RWPE1 (cell line): ENCODE results near the gene PRSS37.

Experiments used
- CTCF ChIA-PET: fragments of 350-600 bp; sonication (Branson Sonifier 250); formaldehyde crosslinking; extraction: SDS; loops from one replicate; lab custom pipeline; 2021; lab: Yijun Ruan, JAX
- POLR2A ChIA-PET: fragments of 400-600 bp; formaldehyde crosslinking; extraction: SDS; loops from one replicate; lab custom pipeline; 2020; ENCODE audit warnings: antibody characterized with exemption; ENCODE audit not compliant: low non-redundant PET; lab: Yijun Ruan, JAX
- DNase-seq: peaks from one replicate; pipeline ENCODE4 v3.0.0; 2012; ENCODE audit warnings: low spot score
- H3K27ac ChIP-seq: fragments of 450-650 bp; 2 replicates; pipeline ENCODE4 v1.5.1; 2017
- CTCF ChIP-seq: fragments of 450-650 bp; conservative IDR thresholded peaks from 2 replicates; pipeline ENCODE4 v1.5.1; 2017; ENCODE audit warnings: low read depth, mild to moderate bottlenecking

Gene PRSS37

GRCh38 chr7:141841385-141841784, at the start of gene PRSS37:
Gene PRSS37, minus strand, starts transcription at chr7:141841485. Its CDS starts 436 bp downstream, at chr7:141841049.
- ChIA-PET CTCF (no interaction called here), POLR2A (no interaction called here)
- H3K27ac ChIP-seq = no peak within 1 kb of the TSS
- TF ChIP-seq CTCF = no peak
- DNase-seq = no peak

DNA sequence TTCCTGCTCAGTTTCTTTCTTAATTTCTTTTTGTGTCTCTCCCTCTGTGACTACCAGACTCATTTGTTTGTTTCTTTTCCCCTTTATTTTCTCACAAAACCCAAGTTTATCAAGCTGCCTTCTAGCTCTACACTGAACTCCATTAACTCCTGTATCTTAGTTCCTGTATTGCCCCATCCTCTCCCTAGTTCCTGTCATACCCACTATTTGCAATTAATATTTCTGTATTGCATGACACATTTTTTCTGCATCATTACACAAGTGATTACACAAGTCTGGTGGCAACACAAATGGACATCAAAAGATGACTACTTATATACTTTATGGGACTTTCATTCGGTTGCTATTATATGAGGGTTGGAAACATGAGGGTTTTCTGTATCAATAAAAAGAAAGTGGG, 48.0 kb upstream of the PRSS37 start:
- H3K27ac ChIP-seq = no peak overlapping the region
- CTCF ChIA-PET = no interaction called here
- POLR2A ChIA-PET = no interaction called here
- no peak for DNase-seq
- TF ChIP-seq CTCF = no peak

DNA sequence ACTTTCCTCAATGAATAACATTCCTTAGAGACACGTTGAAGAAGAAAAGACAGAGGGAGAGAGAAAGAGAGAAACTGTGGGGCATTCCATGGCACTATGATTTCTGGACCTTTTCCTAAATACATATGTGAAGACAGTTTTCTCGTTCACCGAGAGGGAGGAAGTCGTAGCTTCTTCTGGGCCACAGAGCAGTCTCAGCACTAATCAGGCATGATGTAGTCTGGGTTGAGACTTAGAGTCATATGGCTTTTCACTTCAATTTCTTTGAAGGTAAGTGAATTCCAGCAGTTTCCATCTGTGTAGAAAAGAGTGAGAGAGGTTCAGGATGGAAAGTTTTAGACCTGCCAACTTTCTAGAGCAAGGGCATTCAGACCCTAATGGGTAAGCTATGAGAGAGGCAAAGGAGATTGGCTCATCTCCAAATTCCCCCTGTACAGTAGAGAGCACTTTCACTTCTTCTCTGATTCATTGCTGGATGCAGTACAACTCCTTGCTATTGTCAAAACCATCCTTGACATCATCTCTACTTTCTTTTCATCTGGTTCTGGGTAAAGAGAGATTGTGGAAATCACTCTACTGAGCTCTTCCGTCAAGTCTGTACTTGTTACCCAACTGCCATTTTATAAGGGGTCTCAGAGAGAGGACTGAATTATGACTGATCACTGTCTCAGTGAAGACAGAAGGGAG, 43.4 kb upstream of the PRSS37 start:
- no peak for DNase-seq
- no peak for TF ChIP-seq CTCF
- POLR2A ChIA-PET = no interaction called here
- no peak overlapping the region for H3K27ac ChIP-seq
- CTCF ChIA-PET = no interaction called here

GRCh38 chr7:141880960-141881359, 39.7 kb upstream of the PRSS37 start:
- ChIA-PET CTCF (no interaction called here), POLR2A (no interaction called here)
- no peak for DNase-seq
- TF ChIP-seq CTCF = no peak
- no peak overlapping the region for H3K27ac ChIP-seq

- ChIA-PET POLR2A (no interaction called here), CTCF (no interaction called here)
- DNase-seq = no peak
- no peak overlapping the region for H3K27ac ChIP-seq
- no peak for TF ChIP-seq CTCF
These were observed 36.1 kb upstream of the PRSS37 start for GRCh38 chr7:141877365-141877764.

- POLR2A ChIA-PET = no interaction called here
- no peak for DNase-seq
- no peak for TF ChIP-seq CTCF
- CTCF ChIA-PET = no interaction called here
- H3K27ac ChIP-seq = no peak overlapping the region
These were observed 35.1 kb upstream of the PRSS37 start for GRCh38 chr7:141876371-141876770.
